SIG-M5 (cell line): ENCODE measurements around the gene PPP1R14B.
A peak's percentile ranks its signal among the peaks of the same experiment; 100 is the strongest.

Experiments
- DNase-seq: peaks from one replicate; lab custom pipeline; 2025; lab: John Stamatoyannopoulos, UW

Gene PPP1R14B

GRCh38 chr11:64245797-64246620 is 734 bp downstream of the PPP1R14B start:
- no peak for DNase-seq

GRCh38 chr11:64245401-64245796 is 1.3 kb downstream of the PPP1R14B start:
- DNase-seq: no peak

DNA sequence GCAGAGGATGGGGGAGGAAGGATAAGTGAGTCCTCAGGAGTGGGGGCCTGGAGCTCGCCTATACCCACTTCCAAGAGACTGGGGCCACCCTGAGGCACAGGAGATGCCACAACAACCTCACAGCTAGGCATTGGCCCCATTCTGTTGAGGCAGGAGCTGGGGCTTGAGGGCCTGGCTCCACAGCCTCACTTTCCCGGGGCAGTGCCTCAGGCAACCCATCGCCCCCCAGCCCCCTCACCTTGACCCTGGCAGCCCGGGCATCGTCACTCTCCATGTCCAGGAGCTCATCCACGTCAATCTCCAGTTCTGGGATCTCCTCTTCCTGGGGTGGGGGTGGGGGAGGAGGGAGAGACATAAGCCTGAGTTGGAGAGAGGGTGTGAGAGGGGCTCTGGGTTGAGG is 1.8 kb downstream of the PPP1R14B start:
- DNase-seq: no peak

DNA sequence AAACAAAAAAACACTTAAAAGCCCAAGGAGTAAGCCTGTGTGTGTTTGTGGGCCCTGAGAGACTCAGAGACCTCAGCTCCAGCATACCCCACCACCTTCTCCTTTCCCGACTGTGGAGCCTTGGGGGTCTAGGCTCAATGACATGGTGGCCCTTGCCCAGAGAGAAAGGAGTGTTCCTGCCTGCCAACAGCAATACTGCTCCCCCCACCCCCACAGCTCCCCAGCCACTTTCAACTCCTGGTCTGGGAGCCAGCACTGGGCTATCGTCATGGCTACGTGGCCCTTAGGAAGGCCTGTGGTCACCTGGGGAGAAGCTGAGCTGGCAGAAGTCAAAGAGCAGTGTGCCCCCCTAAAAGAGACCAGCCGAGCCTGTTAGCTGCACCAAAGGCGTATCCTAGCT is 2.6 kb downstream of the PPP1R14B start:
- DNase-seq: no peak

DNA sequence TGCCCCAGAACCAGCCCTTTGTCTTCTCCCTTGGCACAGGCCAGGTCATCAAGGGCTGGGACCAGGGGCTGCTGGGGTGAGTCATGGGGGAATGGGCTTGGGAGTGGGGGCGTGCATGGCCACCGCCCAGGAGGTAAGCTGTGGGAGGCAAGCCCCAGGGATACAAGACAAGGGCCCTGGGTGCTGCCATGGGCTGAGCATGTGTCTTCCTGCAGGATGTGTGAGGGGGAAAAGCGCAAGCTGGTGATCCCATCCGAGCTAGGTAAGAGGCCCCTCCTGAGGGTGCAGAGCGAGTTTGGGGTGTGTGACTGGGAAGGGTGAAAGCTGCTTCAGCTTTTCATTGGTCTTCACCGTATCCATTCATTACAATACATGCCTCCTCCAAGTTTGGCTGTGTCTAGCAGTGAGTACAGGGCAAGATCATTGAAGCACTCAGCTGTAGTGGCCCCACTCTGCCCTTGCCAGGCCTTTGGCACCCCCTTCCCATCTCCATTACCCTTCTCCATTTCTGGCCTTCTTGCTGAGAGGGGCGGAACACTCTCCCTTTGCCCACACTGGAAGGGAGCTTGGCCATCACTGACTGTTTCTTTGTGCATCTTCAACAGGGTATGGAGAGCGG is 3.4 kb downstream of the PPP1R14B start:
- DNase-seq: no peak

GRCh38 chr11:64241491-64242374 is 5.0 kb downstream of the PPP1R14B start:
- peak; percentile 59 for DNase-seq

DNA sequence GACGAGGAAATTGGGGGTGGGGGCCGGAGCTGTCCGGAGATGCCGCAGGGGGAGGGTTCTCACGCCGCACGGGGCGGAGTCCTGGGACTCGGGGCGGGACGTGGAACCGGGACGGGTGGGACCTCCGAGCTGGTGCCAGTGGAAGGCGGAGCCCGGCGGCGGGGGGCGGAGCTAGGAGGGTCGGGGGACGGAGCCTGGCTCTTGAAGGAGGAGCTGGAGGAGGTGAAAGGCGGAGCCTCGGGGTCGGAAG is 5.6 kb downstream of the PPP1R14B start:
- DNase-seq: no peak

- DNase-seq: peak; percentile 44
These were observed 6.1 kb downstream of the PPP1R14B start, which contains the start of gene FKBP2 for GRCh38 chr11:64240435-64241240. Gene FKBP2 (plus strand): TSS chr11:64241095. CDS start chr11:64242388, 1,293 bp downstream.

DNA sequence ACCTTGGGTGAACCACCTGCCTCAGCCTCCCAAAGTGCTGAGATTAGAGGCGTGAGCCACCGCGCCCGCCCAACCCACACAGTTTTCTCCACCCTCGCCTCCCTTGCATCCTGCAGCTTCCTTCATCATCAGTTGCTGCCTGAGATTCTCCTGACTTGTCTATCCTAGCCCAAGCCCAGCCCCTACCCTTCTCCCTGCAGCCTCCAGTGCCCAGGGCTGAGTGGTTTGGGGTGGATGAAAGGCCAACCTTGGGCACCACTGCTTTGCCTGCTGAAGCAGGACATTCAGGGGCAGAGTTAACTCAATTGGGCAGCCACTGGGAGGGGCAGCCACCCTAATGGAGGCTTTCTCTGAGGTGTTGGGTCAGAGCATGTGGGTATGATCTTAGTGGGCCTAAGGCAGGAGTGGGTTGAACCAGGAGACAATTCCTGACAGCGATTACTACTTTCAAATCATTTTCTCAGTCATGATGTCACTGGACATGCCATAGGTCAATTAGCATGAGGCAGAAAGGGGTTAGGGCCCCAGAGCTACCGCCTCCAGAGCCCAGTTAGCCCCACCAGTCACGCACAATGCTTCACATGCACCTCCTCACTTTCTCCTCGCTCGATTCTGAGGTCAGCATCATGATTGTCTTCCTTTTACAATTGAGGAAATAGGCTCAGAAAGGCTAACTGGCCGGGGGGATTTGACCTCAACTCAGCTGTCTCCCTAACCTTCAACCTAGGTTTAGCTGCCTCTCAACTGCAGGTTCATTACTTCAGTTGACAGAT is 6.9 kb downstream of the PPP1R14B start:
- peak; percentile 22 for DNase-seq

- no peak for DNase-seq
These were observed 7.7 kb downstream of the PPP1R14B start for GRCh38 chr11:64238999-64239398.

DNA sequence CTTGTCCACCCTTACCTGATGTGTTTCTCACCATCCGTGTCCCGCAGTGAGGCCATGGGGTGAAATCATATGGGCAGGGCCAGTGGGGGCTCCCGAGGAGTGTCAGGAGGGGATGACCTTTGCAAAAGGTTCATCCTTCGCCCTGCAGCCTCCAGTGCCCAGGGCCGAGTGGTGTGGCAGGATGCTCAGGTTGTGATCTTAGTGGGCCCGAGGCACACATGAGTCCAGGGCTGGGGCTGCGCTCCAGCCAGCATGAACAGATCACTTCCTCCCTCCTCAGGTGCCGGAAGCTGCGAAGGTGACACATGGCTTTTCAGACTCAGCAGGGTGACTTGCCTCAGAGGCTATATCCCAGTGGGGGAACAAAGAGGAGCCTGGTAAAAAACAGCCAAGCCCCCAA is 8.7 kb downstream of the PPP1R14B start:
- no peak for DNase-seq

- no peak for DNase-seq
These were observed 9.2 kb downstream of the PPP1R14B start for GRCh38 chr11:64237484-64237951.

DNA sequence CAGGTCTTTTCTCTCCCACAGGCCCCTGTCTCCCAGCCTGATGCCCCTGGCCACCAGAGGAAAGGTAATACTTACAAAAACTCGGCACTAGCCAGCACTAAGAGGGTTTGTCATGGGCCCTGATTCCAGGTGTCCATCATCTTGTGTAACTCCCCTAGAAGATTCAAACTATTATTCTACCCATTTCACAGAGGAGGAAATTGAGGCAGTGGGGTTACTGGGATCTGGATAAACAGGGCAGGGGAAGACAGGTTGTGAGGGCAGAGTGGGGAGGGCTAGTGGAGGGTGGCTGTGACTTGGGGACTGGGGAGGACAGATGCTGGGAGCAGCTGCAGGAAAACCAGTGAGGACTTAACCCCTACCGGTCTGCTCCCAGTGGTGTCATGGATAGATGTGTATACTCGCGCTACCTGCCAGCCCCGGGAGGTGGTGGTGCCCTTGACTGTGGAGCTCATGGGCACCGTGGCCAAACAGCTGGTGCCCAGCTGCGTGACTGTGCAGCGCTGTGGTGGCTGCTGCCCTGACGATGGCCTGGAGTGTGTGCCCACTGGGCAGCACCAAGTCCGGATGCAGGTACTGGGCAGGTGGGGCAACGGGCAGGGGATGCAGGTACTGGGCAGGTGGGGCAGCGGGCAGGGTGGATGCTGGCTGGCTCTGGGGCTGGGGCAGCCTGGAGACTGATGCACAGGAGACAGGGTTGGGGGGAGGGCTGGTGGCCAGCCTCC is 11.1 kb downstream of the PPP1R14B start:
- DNase-seq: no peak

DNA sequence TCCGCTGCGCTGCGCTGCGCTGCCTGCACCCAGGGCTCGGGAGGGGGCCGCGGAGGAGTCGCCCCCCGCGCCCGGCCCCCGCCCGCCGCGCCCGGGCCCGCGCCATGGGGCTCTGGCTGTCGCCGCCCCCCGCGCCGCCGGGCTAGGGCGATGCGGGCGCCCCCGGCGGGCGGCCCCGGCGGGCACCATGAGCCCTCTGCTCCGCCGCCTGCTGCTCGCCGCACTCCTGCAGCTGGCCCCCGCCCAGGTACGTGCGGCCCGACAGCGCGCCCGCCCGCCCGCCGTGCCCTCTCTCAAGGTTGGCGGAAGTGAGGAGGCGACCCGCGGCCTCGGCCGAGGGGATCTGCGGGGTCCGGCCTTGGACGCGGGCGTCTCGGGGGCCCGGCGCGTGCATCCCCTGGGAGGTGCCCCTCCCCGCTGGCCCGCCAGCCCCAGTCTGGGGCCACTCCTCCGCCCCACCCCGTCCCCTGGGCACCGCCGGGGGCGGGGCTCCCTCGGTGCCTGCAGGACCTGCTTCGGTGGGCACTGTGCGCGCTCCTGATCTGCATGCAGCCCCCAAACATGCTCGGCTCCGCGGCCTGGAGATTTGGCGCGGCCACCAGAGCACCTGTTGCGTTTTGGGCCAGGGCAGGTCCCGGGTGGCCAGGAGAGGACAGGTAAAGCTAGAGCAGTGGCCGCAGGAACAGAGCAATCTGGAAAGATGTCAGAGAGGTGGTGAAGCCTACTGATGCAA is 11.9 kb downstream of the PPP1R14B start:
- no peak for DNase-seq

DNA sequence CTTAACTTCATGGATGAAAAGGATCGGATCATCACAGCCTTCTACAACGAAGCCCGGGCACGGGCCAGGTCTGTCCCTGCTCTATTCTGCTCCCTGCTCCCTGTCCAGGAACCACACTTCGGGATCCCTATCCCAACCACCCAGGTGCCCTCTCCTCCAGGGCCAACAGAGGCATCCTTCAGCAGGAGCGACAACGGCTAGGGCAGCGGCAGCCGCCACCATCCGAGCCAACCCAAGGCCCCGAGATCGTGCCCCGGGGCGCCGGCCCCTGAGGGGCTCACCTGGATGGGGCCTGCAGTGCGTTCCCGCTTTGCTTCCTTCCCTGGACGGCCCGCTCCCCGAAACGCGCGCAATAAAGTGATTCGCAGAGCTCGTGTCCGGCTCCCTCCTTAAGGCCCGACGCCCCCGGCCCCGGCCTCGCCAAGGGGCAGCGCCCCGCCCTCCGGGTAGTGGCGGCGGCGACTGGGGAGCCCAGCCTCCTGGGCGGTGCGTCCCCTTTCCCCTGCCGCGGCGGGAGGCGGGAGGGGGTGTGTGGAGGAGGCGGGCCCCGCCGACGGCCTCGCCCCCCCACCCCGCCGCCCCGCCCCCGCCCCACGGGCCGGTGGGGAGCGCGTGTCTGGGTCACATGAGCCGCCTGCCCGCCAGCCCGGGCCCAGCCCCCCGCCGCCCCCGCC is 12.7 kb downstream of the PPP1R14B start, which contains the start of gene VEGFB:
VEGFB (plus strand) TSS at position 672 of the 674 bp plus-strand sequence. CDS start 250 bp downstream, outside the sequence.
- no peak for DNase-seq

- DNase-seq: no peak
These were observed 13.8 kb downstream of the PPP1R14B start for GRCh38 chr11:64232967-64233315.

DNA sequence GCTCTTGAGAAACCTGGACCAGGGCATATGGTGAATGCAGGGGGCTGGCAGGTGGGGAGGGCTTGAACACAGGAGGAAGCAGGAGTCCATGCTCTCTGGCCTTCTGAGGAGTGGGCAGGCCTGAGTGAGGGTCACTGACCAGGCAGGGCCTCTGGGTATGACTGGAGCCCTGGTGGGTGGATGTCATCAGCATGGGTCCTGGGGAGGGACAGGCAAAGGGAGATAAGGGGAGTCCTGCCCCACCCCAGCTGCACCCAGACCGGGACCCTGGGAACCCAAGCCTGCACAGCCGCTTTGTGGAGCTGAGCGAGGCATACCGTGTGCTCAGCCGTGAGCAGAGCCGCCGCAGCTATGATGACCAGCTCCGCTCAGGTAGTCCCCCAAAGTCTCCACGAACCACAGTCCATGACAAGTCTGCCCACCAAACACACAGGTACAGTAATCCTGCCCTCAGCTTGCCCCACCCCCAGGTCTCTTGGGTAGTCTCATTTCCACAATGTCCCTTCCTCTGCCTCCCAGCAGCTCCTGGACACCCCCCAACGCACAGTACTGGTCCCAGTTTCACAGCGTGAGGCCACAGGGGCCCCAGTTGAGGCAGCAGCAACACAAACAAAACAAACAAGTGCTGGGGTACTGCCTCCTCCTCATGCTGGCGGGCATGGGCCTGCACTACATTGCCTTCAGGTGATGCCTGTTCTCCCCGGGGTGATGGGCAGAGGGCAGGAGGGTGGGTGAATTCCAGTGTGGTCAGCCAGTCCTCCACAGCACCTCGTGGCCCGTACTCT is 14.4 kb downstream of the PPP1R14B start:
- DNase-seq: no peak

GRCh38 chr11:64231546-64231945 is 15.2 kb downstream of the PPP1R14B start:
- no peak for DNase-seq
